CD14-positive monocyte (primary cell): ENCODE data around the gene PRKN. TPM values are rescaled to one million over a fixed set of nuclear protein-coding genes. Genes with fewer than 3 reads are reported as not detected.

Experiments
- DNase-seq, 3 donors: peaks; one replicate each; pipeline ENCODE4 v3.0.0-alpha.2; 2011 to 2022
- H2AFZ ChIP-seq: 2 replicates; pipeline ENCODE4 v1.6.0; 2012; ENCODE audit warnings: mild to moderate bottlenecking, low read depth, low read length, inconsistent platforms; ENCODE audit not compliant: insufficient read depth, poor library complexity, severe bottlenecking
- H3K27ac ChIP-seq, 2 donors: 1 replicate in 1 of 2; 2 replicates in 1 of 2; pipeline ENCODE4 v1.5.1; 2012 to 2013; ENCODE audit warnings: low read length in 2 of 2, control low read depth in 1 of 2, inconsistent platforms in 1 of 2, low read depth in 1 of 2, mild to moderate bottlenecking in 1 of 2
- H3K27me3 ChIP-seq, 2 donors: one replicate each; pipeline versions ENCODE4 v1.6.0 to v1.6.1; 2011 to 2013; ENCODE audit warnings: low read length in 2 of 2; ENCODE audit not compliant: control insufficient read depth in 2 of 2, insufficient read depth in 2 of 2
- H3K36me3 ChIP-seq, 2 donors: replicated peaks in 1 of 2; 1 replicate in 1 of 2; 2 replicates in 1 of 2; pipeline versions ENCODE4 v1.5.1 to v1.6.1; 2012 to 2013; ENCODE audit warnings: low read length in 2 of 2, control low read depth in 1 of 2, inconsistent platforms in 1 of 2, mild to moderate bottlenecking in 1 of 2; ENCODE audit not compliant: insufficient read depth in 2 of 2, control insufficient read depth in 1 of 2
- H3K4me1 ChIP-seq, 2 donors: 1 replicate in 1 of 2; 2 replicates in 1 of 2; pipeline versions ENCODE4 v1.5.1 to v1.6.1; 2012 to 2013; ENCODE audit warnings: low read length in 2 of 2, control low read depth in 1 of 2, inconsistent platforms in 1 of 2, mild to moderate bottlenecking in 1 of 2, moderate library complexity in 1 of 2; ENCODE audit not compliant: insufficient read depth in 2 of 2, control insufficient read depth in 1 of 2
- H3K4me2 ChIP-seq: replicated peaks from 2 replicates; pipeline ENCODE3; 2012; ENCODE audit warnings: low read length, moderate library complexity, mild to moderate bottlenecking; ENCODE audit not compliant: poor library complexity, severe bottlenecking; ENCODE audit errors: extremely low read depth
- H3K4me3 ChIP-seq, 3 experiments: fragments of 200-600 bp in 1 of 3; sonication (generic) in 1 of 3; replicated peaks in 1 of 3; 1 replicate in 2 of 3; 2 replicates in 1 of 3; pipeline ENCODE4 v1.5.1; 2011 to 2013; ENCODE audit warnings: low read length in 3 of 3, mild to moderate bottlenecking in 3 of 3, control low read depth in 2 of 3, low read depth in 2 of 3, inconsistent platforms in 1 of 3, moderate library complexity in 1 of 3
- H3K79me2 ChIP-seq: 2 replicates; pipeline ENCODE4 v1.6.0; 2012; ENCODE audit warnings: mild to moderate bottlenecking, control low read depth, inconsistent platforms, low read length, moderate library complexity; ENCODE audit not compliant: insufficient read depth
- H3K9ac ChIP-seq: 2 replicates; pipeline ENCODE4 v1.6.0; 2017; ENCODE audit warnings: low read length, mild to moderate bottlenecking; ENCODE audit not compliant: insufficient read depth, poor library complexity, severe bottlenecking
- H3K9me3 ChIP-seq, 2 donors: replicated peaks in 1 of 2; 1 replicate in 1 of 2; 2 replicates in 1 of 2; pipeline versions ENCODE4 v1.5.1 to v1.6.1; 2012 to 2013; ENCODE audit warnings: low read length in 2 of 2, control low read depth in 1 of 2; ENCODE audit not compliant: control insufficient read depth in 1 of 2, insufficient read depth in 1 of 2
- H4K20me1 ChIP-seq: 2 replicates; pipeline ENCODE4 v1.6.0; 2012; ENCODE audit warnings: mild to moderate bottlenecking, low read length, control low read depth, moderate library complexity; ENCODE audit not compliant: insufficient read depth
- H3K27ac Mint-ChIP-seq, 7 donors: one replicate each; pipeline ENCODE4 v1.8.0; 2020; ENCODE audit warnings: mild to moderate bottlenecking in 7 of 7, mixed read lengths in 7 of 7, moderate library complexity in 6 of 7, inconsistent platforms in 2 of 7
- H3K27me3 Mint-ChIP-seq, 3 donors: one replicate each; pipeline ENCODE4 v1.8.0; 2021 to 2022; ENCODE audit warnings: low read depth in 3 of 3, mild to moderate bottlenecking in 3 of 3, mixed read lengths in 3 of 3, moderate library complexity in 3 of 3, inconsistent platforms in 1 of 3
- H3K36me3 Mint-ChIP-seq, 2 donors: one replicate each; pipeline ENCODE4 v1.8.0; 2020; ENCODE audit warnings: mixed read lengths in 2 of 2, inconsistent platforms in 1 of 2, mild to moderate bottlenecking in 1 of 2
- H3K4me1 Mint-ChIP-seq: one replicate; pipeline ENCODE4 v1.8.0; 2020; ENCODE audit warnings: mild to moderate bottlenecking, mixed read lengths
- H3K4me3 Mint-ChIP-seq, 2 donors: one replicate each; pipeline ENCODE4 v1.8.0; 2020; ENCODE audit warnings: mild to moderate bottlenecking in 2 of 2, mixed read lengths in 2 of 2, moderate library complexity in 1 of 2
- H3K9me3 Mint-ChIP-seq, 7 donors: one replicate each; pipeline ENCODE4 v1.8.0; 2020 to 2022; ENCODE audit warnings: mixed read lengths in 7 of 7, mild to moderate bottlenecking in 6 of 7, moderate library complexity in 6 of 7, inconsistent platforms in 2 of 7
- WGBS: methylation state at CpG from one replicate; pipeline ENCODE4 v1.1.5; 2013; ENCODE audit warnings: missing lambda C conversion rate; ENCODE audit not compliant: insufficient coverage; 5-methylcytosine and 5-hydroxymethylcytosine counted together
- intact Hi-C, 2 donors: fragments of 100-400 bp; cut with micrococcal nuclease; formaldehyde crosslinking; loops; one replicate each; pipeline versions ENCODE4 v1.15.0 to v1.15.1; 2023
- polyA plus RNA-seq, 3 donors: library from polyadenylated mRNA; depleted of rRNA in 1 of 3; unstranded in 2 of 3; stranded (reverse) in 1 of 3; fragments of 300-500 nt in 2 of 3; fragments of >200 nt in 1 of 3; fragmentation: Illumina TruSeq in 2 of 3; gene quantifications; 1 replicate in 2 of 3; 2 replicates in 1 of 3; pipeline ENCODE4 v1.2.3, GENCODE V29; 2012 to 2021
- TF ChIP-seq, protein P1 (sequence below): fragments of 200-600 bp; IDR thresholded peaks from one replicate; pipeline ENCODE4 v1.8.0; 2022; ENCODE audit warnings: antibody characterized with exemption, mild to moderate bottlenecking

The PRKN gene
- polyA plus RNA-seq, 3 donors, result 0.19 to 0.21 TPM; not detected in 1

DNA sequence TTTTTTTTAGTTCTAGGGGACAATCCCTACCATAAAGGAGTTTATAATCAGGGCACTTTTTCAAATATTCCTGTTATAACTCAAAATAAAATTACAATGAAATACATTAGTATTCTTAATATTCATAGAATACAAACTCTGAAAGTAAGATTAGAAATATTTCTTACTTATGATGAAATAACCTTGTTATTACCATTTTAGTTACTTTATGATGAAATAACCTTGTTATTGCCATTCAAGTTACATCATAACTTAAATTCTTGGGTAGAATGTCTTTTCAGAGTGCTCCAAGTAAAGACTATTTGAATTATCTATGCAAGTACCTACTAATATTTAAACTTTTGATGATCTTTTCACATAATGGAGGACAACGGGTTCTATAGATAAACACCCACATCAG lies 43.4 kb upstream of the PRKN start:
- H3K27ac Mint-ChIP-seq, result no peak overlapping the region
- WGBS, result no CpG with 5 or more reads among the region's 1 CpG

DNA sequence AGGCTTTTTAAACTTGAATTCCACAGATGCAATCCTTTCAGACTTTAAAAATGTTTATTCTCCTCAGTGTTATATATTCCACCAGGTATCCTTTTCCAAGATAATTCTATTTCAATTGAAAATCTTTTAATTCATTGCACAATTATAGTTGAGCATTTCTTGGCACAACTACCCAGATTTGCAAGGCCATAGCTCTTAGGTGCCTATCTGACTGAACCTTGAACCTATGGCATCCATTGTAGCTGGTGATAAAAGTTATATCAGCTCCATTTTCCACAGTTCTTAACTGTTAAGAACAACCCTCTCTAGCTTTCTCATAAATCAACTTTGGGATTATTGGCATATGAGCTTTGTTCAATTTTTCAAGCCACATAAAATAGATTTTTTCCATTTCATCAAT lies 42.6 kb upstream of the PRKN start:
- Histone ChIP-seq H4K20me1 (no peaks in the 10 kb centered on the region), H3K79me2 (no peaks in the 10 kb centered on the region), H3K4me3 (no peak overlapping the region), H2AFZ (no peak overlapping the region), H3K4me1 (no peaks in the 10 kb centered on the region), H3K27me3 (no peaks in the 10 kb centered on the region), H3K9ac (no peak overlapping the region), H3K27ac (no peak overlapping the region), H3K4me2 (no peak overlapping the region), H3K36me3 (no peaks in the 10 kb centered on the region), H3K9me3 (no peaks in the 10 kb centered on the region)
- DNase-seq, result no peak
- Mint-ChIP-seq H3K27ac (no peak overlapping the region), H3K4me3 (no peak overlapping the region), H3K27me3 (peaks cover 0 to 1% (median 0%) of the 10 kb centered on the region in 3 donors), H3K36me3 (no peaks in the 10 kb centered on the region), H3K9me3 (peaks cover 0 to 8% (median 5%) of the 10 kb centered on the region in 7 donors), H3K4me1 (no peaks in the 10 kb centered on the region)
- intact Hi-C loops, result no loop called here
- TF ChIP-seq, protein P1, sequence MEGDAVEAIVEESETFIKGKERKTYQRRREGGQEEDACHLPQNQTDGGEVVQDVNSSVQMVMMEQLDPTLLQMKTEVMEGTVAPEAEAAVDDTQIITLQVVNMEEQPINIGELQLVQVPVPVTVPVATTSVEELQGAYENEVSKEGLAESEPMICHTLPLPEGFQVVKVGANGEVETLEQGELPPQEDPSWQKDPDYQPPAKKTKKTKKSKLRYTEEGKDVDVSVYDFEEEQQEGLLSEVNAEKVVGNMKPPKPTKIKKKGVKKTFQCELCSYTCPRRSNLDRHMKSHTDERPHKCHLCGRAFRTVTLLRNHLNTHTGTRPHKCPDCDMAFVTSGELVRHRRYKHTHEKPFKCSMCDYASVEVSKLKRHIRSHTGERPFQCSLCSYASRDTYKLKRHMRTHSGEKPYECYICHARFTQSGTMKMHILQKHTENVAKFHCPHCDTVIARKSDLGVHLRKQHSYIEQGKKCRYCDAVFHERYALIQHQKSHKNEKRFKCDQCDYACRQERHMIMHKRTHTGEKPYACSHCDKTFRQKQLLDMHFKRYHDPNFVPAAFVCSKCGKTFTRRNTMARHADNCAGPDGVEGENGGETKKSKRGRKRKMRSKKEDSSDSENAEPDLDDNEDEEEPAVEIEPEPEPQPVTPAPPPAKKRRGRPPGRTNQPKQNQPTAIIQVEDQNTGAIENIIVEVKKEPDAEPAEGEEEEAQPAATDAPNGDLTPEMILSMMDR, result no peak

More for the DNA sequence above, 43.4 kb upstream of the PRKN start:
- no peak overlapping the region for H3K27ac ChIP-seq
- no peaks in the 10 kb centered on the region for H3K79me2 ChIP-seq
- H3K4me1 ChIP-seq, result no peaks in the 10 kb centered on the region
- H3K9me3 ChIP-seq, result no peaks in the 10 kb centered on the region
- intact Hi-C loops, result no loop called here
- peaks cover 0 to 1% (median 0%) of the 10 kb centered on the region in 3 donors for H3K27me3 Mint-ChIP-seq
- no peak overlapping the region for H3K4me3 ChIP-seq
- no peaks in the 10 kb centered on the region for H3K36me3 Mint-ChIP-seq
- no peaks in the 10 kb centered on the region for H3K27me3 ChIP-seq
- H3K4me1 Mint-ChIP-seq, result no peaks in the 10 kb centered on the region
- no peak overlapping the region for H3K4me2 ChIP-seq
- DNase-seq, result no peak
- no peaks in the 10 kb centered on the region for H3K36me3 ChIP-seq
- no peak overlapping the region for H3K4me3 Mint-ChIP-seq
- H4K20me1 ChIP-seq, result no peaks in the 10 kb centered on the region
- TF ChIP-seq, protein P1, result no peak
- no peak overlapping the region for H2AFZ ChIP-seq
- no peak overlapping the region for H3K9ac ChIP-seq
- peaks cover 0 to 8% (median 5%) of the 10 kb centered on the region in 7 donors for H3K9me3 Mint-ChIP-seq
